ENCODE results near the gene CDH4.

DNA sequence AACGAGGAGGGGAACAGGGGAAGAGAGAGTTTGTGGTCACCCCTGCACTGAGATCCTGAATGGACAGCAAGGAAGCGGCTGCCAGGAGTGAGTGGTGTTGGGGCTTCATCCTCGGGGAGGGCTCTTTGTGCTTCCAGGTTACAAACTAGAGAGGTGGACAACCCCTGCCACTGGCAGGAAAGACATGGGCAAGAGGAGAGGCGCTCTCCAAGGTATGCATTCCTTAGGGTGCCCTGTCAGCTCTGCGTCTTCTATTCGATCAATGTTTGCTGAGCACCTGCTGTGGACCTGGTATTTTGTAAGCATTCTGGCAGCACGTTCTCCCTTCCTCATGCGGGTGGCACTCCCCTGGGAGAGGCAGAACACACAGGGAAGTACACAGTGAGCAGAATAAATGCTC, 93.6 kb downstream of the CDH4 start:
- TF ChIP-seq, protein P1, sequence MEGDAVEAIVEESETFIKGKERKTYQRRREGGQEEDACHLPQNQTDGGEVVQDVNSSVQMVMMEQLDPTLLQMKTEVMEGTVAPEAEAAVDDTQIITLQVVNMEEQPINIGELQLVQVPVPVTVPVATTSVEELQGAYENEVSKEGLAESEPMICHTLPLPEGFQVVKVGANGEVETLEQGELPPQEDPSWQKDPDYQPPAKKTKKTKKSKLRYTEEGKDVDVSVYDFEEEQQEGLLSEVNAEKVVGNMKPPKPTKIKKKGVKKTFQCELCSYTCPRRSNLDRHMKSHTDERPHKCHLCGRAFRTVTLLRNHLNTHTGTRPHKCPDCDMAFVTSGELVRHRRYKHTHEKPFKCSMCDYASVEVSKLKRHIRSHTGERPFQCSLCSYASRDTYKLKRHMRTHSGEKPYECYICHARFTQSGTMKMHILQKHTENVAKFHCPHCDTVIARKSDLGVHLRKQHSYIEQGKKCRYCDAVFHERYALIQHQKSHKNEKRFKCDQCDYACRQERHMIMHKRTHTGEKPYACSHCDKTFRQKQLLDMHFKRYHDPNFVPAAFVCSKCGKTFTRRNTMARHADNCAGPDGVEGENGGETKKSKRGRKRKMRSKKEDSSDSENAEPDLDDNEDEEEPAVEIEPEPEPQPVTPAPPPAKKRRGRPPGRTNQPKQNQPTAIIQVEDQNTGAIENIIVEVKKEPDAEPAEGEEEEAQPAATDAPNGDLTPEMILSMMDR (IDR thresholded peaks at IDR 0.05): no peak
- TF ChIP-seq POLR2A (IDR thresholded peaks at IDR 0.05): no peak
